Lower leg skin (tissue), 4 donors: ENCODE data around the gene KRTAP5-8. TPM values are rescaled to one million over a fixed set of nuclear protein-coding genes. Genes with fewer than 3 reads are reported as not detected.

Source experiments
- DNase-seq, 2 donors: peaks; one replicate each; pipeline ENCODE4 v3.0.0-alpha.2; 2019; ENCODE audit warnings: low spot score in 2 of 2
- H3K4me3 ChIP-seq: fragments of 200-600 bp; sonication (generic); 2 replicates; pipeline ENCODE4 v1.5.1; 2017; ENCODE audit warnings: mild to moderate bottlenecking, low read depth; ENCODE audit not compliant: poor library complexity, severe bottlenecking
- POLR2A ChIP-seq, 2 donors: fragments of 450-650 bp; IDR thresholded peaks; one replicate each; pipeline ENCODE4 v1.6.1; 2016 to 2017; ENCODE audit warnings: antibody characterized with exemption in 2 of 2, mild to moderate bottlenecking in 1 of 2, moderate library complexity in 1 of 2
- WGBS, 2 donors: methylation state at CpG; one replicate each; pipeline ENCODE4 v1.1.5; 2018; 5-methylcytosine and 5-hydroxymethylcytosine counted together
- intact Hi-C: fragments of 100-400 bp; cut with DNase I; formaldehyde crosslinking; loops from one replicate; pipeline ENCODE4 v1.15.0; 2023; ENCODE audit warnings: low total_unique reads
- total RNA-seq, 4 donors: library from RNA; depleted of rRNA; stranded (reverse); fragments of >200 nt; gene quantifications; one replicate each; pipeline ENCODE4 v1.1.0, GENCODE V29; 2016
- TF ChIP-seq, protein P1 (sequence below), 3 donors: fragments of 450-650 bp; IDR thresholded peaks; one replicate each; pipeline ENCODE4 v1.5.1; 2016; ENCODE audit warnings: antibody characterized with exemption in 3 of 3, mild to moderate bottlenecking in 3 of 3, moderate library complexity in 2 of 3

The KRTAP5-8 gene
- total RNA-seq, 4 donors from 2014 or later: 1.1 to 12.4 TPM; not detected in 2

DNA sequence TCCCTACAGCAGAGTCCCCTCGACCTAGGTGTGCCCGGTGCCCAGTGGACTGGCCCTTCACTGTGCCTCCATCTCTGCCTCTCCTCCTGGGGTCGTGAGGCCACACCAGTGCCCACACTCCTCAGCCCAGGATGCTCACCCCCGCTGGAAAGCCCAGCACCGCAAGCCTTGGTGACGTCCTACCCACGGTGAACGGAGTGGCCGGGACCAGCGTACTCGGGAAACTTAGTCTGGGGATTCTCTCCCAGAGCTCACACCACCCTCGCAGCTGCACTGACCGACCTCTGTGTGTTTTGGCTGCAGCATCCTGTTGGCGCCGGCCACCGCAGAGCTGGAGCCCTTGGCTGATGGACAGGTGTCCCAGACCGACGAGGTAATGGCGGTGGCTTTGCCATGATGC is 46.3 kb upstream of the KRTAP5-8 start:
- DNase-seq: peak in 1 of 2 donors; percentile 64
- intact Hi-C loops: no loop called here
- 94 to 98% methylated on average over 17 to 19 of the region's 19 CpGs for WGBS, 2 donors
- H3K4me3 ChIP-seq: no peak overlapping the region
- TF ChIP-seq, protein P1, sequence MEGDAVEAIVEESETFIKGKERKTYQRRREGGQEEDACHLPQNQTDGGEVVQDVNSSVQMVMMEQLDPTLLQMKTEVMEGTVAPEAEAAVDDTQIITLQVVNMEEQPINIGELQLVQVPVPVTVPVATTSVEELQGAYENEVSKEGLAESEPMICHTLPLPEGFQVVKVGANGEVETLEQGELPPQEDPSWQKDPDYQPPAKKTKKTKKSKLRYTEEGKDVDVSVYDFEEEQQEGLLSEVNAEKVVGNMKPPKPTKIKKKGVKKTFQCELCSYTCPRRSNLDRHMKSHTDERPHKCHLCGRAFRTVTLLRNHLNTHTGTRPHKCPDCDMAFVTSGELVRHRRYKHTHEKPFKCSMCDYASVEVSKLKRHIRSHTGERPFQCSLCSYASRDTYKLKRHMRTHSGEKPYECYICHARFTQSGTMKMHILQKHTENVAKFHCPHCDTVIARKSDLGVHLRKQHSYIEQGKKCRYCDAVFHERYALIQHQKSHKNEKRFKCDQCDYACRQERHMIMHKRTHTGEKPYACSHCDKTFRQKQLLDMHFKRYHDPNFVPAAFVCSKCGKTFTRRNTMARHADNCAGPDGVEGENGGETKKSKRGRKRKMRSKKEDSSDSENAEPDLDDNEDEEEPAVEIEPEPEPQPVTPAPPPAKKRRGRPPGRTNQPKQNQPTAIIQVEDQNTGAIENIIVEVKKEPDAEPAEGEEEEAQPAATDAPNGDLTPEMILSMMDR (IDR thresholded peaks at IDR 0.05): no peak
- no peak for TF ChIP-seq POLR2A (IDR thresholded peaks at IDR 0.05)

DNA sequence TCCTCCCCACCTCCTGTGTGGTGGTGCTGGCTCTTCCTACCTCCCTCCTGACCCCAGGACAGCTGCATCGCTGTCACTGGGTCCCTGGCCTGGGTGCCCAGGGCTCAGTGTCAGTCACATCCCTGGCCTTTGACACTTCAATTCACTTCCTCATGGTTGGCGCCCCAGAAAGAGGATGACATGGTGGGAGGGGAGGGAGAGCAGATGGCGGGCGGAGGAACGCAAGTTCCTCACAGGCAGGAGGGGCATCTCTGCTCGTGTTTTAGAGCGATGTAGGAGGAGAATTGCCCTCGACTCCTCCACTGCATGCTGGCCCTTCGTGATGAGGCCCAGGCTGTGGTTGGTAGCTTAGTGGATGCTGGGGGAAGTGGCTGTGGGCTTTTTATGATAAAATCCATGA is 45.9 kb upstream of the KRTAP5-8 start:
- TF ChIP-seq POLR2A (IDR thresholded peaks at IDR 0.05): no peak
- TF ChIP-seq, protein P1 (IDR thresholded peaks at IDR 0.05): no peak

DNA sequence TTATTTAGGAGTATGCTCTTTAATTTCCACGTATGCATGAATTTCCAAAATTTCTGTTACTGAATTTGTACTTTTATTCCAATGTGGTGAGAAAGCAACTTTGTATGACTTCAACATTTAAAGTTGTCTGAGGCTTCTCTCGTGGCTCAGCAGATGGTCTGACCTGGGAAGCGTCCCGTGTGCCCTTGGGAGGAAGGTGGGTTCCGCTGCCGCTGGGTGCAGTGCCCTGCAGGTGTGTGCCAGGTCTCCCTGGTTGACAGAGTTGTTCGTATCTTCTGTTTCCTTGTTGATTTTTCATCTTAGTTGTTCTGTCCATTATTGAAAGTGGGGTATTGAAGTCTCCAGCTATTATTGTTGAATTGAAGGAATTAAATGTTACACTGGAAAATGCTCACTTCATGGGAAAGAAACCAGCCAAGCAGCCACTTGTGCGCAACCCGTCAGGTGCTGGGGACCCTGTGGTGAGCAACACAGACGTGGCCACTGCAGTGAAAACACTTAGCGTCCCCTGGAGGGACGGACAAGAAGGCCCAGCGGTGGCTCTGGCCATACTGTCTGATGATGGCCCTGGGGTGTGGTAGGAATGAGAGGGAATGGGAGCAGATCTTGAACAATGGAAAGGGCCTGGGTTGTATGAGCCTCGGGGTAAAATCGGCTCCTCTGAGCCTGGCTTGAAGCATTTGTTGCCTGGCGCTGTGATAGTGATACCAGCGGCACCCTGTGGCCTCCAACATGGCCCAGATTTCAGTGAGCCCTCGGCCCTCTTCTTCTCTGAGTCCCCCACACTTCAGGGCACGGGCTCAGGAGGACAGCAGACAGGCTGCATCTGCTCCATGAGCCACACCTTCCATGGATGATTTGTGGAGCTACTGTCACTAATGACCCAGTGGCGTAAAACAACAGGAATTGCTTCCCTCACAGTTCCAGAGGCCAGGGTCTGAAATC is 42.3 kb upstream of the KRTAP5-8 start:
- H3K4me3 ChIP-seq: no peak overlapping the region
- DNase-seq: peak in 1 of 2 donors; percentile 66
- 95 to 96% methylated on average over 19 to 20 of the region's 20 CpGs for WGBS, 2 donors
- intact Hi-C loops: no loop called here
- TF ChIP-seq, protein P1 (IDR thresholded peaks at IDR 0.05): no peak
- TF ChIP-seq POLR2A (IDR thresholded peaks at IDR 0.05): no peak

More for the DNA sequence above, 45.9 kb upstream of the KRTAP5-8 start:
- H3K4me3 ChIP-seq: no peak overlapping the region
- peak in 1 of 2 donors; percentile 64 for DNase-seq
- intact Hi-C loops: no loop called here
- WGBS, 2 donors: 89 to 92% methylated on average over 9 of the region's 9 CpGs

DNA sequence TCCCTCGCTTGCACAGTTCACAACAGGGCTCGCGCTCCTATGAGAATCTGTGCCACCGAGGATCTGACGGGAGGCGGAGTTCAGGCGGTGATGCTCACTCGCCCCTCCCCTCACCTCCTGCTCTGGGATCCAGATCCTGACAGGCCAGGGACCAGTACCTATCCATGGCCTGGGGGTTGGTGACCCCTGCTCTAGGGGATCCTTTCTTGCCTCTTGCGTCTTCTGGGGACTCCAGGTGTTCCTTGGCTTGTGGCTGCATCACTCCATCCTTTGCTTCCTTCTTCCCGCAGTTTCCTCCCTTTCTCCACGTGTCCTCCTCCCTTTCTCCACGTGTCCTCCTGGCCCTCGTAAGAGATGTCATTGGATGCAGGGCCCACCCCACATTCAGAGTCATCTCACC is 41.4 kb upstream of the KRTAP5-8 start:
- no peak overlapping the region for H3K4me3 ChIP-seq
- TF ChIP-seq, protein P1 (IDR thresholded peaks at IDR 0.05): no peak
- no peak for TF ChIP-seq POLR2A (IDR thresholded peaks at IDR 0.05)
- peak in 1 of 2 donors; percentile 39 for DNase-seq
- intact Hi-C loops: no loop called here
- 97 to 100% methylated on average over 12 to 13 of the region's 13 CpGs for WGBS, 2 donors

DNA sequence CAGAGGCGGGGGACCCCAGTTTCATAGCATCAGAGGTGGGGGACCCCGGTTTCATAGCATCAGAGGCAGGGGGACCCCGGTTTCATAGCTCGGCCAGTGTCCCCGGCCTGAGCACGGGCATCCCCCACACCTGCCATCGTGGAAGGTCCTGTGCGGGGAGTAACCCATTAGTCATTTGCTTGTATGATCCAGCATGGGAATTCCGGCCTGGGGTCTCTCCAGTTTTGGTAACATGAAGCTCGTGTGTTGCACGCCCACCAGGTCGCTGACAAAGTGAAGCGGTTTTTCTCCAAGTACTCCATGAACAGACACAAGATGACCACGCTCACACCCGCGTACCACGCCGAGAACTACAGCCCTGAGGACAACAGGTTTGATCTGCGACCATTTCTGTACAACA is 39.7 kb upstream of the KRTAP5-8 start:
- intact Hi-C loops: no loop called here
- 97 to 98% methylated on average over 18 to 19 of the region's 19 CpGs for WGBS, 2 donors
- peak in 1 of 2 donors; percentile 70 for DNase-seq
- TF ChIP-seq, protein P1 (IDR thresholded peaks at IDR 0.05): no peak
- no peak for TF ChIP-seq POLR2A (IDR thresholded peaks at IDR 0.05)
- no peak overlapping the region for H3K4me3 ChIP-seq
